Measurements from ENCODE around the gene NPFFR1. TPM values are rescaled to one million over a fixed set of nuclear protein-coding genes. Genes with fewer than 3 reads are reported as not detected.

The NPFFR1 gene
- total RNA-seq, 2 experiments from 2014 or later: not detected

- Histone ChIP-seq H3K9me3 (ENCODE audit: low read length) (no peaks in the 10 kb centered on the region), H4K20me1 (ENCODE audit: insufficient read depth, low read length) (no peaks in the 10 kb centered on the region), H3K9me2 (ENCODE audit: insufficient read depth, low read length) (no peaks in the 10 kb centered on the region), H3K27ac (ENCODE audit: low read depth, low read length, poor library complexity, severe bottlenecking) (no peak overlapping the region), H3K36me3 (ENCODE audit: insufficient read depth, low read length) (no peaks in the 10 kb centered on the region), H3K4me2 (ENCODE audit: low read length) (no peak overlapping the region), H2AFZ (ENCODE audit: low read length) (no peak overlapping the region), H3K4me1 (ENCODE audit: insufficient read depth, low read length, poor library complexity, severe bottlenecking) (peaks cover 26% of the 10 kb centered on the region), H3K4me3 (ENCODE audit: low read depth, low read length, poor library complexity, severe bottlenecking) (no peak overlapping the region), H3K79me2 (ENCODE audit: insufficient read depth, low read depth, low read length) (no peaks in the 10 kb centered on the region)
- intact Hi-C loops (cut with micrococcal nuclease; ENCODE audit: unreplicated experiment): no loop called here
- no peak for DNase-seq (ENCODE audit: low spot score)
- CTCF ChIA-PET (ENCODE audit: unreplicated experiment): no interaction called here
- no TSS peak for BruUV-seq (replicated peaks)
- POLR2A ChIA-PET: interaction anchor here (0.6 to 1.0 kb wide), 2 partner anchors 7 to 23 kb away, joined by 3 to 5 read pairs; no protein-coding TSS in a partner anchor
- TF ChIP-seq EZH2phosphoT487 (IDR thresholded peaks at IDR 0.05; ENCODE audit: borderline replicate concordance, low read depth, low read length) (no peak), CTCF (conservative IDR thresholded peaks at IDR 0.05; ENCODE audit: low read length) (no peak)
Observed at GRCh38 chr10:70285476-70285831, 1.6 kb upstream of the NPFFR1 start.

GRCh38 chr10:70284542-70285475 lies 1.0 kb upstream of the NPFFR1 start:
- H3K9me3 ChIP-seq (ENCODE audit: low read length): no peaks in the 10 kb centered on the region
- H3K4me3 ChIP-seq (ENCODE audit: low read depth, low read length, poor library complexity, severe bottlenecking): no peak overlapping the region
- no peak for DNase-seq (ENCODE audit: low spot score)
- BruUV-seq (replicated peaks): no TSS peak
- no peaks in the 10 kb centered on the region for H3K36me3 ChIP-seq (ENCODE audit: insufficient read depth, low read length)
- CTCF ChIA-PET (ENCODE audit: unreplicated experiment): no interaction called here
- intact Hi-C loops (cut with micrococcal nuclease; ENCODE audit: unreplicated experiment): no loop called here
- no peak overlapping the region for H3K4me2 ChIP-seq (ENCODE audit: low read length)
- no peak overlapping the region for H2AFZ ChIP-seq (ENCODE audit: low read length)
- H3K27ac ChIP-seq (ENCODE audit: low read depth, low read length, poor library complexity, severe bottlenecking): no peak overlapping the region
- no peaks in the 10 kb centered on the region for H3K9me2 ChIP-seq (ENCODE audit: insufficient read depth, low read length)
- no peaks in the 10 kb centered on the region for H4K20me1 ChIP-seq (ENCODE audit: insufficient read depth, low read length)
- no peaks in the 10 kb centered on the region for H3K79me2 ChIP-seq (ENCODE audit: insufficient read depth, low read depth, low read length)
- peaks cover 20% of the 10 kb centered on the region for H3K4me1 ChIP-seq (ENCODE audit: insufficient read depth, low read length, poor library complexity, severe bottlenecking)
- TF ChIP-seq CTCF (conservative IDR thresholded peaks at IDR 0.05; ENCODE audit: low read length) (no peak), EZH2phosphoT487 (IDR thresholded peaks at IDR 0.05; ENCODE audit: borderline replicate concordance, low read depth, low read length) (no peak)
- POLR2A ChIA-PET: interaction anchor here (1.0 kb wide), 1 partner anchor 8 kb away, joined by 3 read pairs; no protein-coding TSS in a partner anchor

GRCh38 chr10:70283071-70283444 lies 746 bp downstream of the NPFFR1 start:
- DNase-seq (ENCODE audit: low spot score): no peak
- no TSS peak for BruUV-seq (replicated peaks)
- Histone ChIP-seq H3K36me3 (ENCODE audit: insufficient read depth, low read length) (no peaks in the 10 kb centered on the region), H3K9me3 (ENCODE audit: low read length) (no peaks in the 10 kb centered on the region), H3K4me2 (ENCODE audit: low read length) (no peak overlapping the region), H3K9me2 (ENCODE audit: insufficient read depth, low read length) (no peaks in the 10 kb centered on the region), H3K79me2 (ENCODE audit: insufficient read depth, low read depth, low read length) (no peaks in the 10 kb centered on the region), H3K4me1 (ENCODE audit: insufficient read depth, low read length, poor library complexity, severe bottlenecking) (peaks cover 22% of the 10 kb centered on the region), H3K4me3 (ENCODE audit: low read depth, low read length, poor library complexity, severe bottlenecking) (no peak overlapping the region), H3K27ac (ENCODE audit: low read depth, low read length, poor library complexity, severe bottlenecking) (no peak overlapping the region), H2AFZ (ENCODE audit: low read length) (no peak overlapping the region), H4K20me1 (ENCODE audit: insufficient read depth, low read length) (no peaks in the 10 kb centered on the region)
- no peak for TF ChIP-seq EZH2phosphoT487 (IDR thresholded peaks at IDR 0.05; ENCODE audit: borderline replicate concordance, low read depth, low read length)
- no peak for TF ChIP-seq CTCF (conservative IDR thresholded peaks at IDR 0.05; ENCODE audit: low read length)
- POLR2A ChIA-PET: no interaction called here
- intact Hi-C loops (cut with micrococcal nuclease; ENCODE audit: unreplicated experiment): no loop called here
- CTCF ChIA-PET (ENCODE audit: unreplicated experiment): no interaction called here
